ENCODE data around the gene YY1. TPM values are rescaled to one million over a fixed set of nuclear protein-coding genes. Genes with fewer than 3 reads are reported as not detected.
A peak's percentile ranks its signal among the peaks of the same experiment; 100 is the strongest.

YY1 gene
- total and polyA plus RNA-seq, 10 donors, result 28.4 to 64.1 (median 56.9) TPM

DNA sequence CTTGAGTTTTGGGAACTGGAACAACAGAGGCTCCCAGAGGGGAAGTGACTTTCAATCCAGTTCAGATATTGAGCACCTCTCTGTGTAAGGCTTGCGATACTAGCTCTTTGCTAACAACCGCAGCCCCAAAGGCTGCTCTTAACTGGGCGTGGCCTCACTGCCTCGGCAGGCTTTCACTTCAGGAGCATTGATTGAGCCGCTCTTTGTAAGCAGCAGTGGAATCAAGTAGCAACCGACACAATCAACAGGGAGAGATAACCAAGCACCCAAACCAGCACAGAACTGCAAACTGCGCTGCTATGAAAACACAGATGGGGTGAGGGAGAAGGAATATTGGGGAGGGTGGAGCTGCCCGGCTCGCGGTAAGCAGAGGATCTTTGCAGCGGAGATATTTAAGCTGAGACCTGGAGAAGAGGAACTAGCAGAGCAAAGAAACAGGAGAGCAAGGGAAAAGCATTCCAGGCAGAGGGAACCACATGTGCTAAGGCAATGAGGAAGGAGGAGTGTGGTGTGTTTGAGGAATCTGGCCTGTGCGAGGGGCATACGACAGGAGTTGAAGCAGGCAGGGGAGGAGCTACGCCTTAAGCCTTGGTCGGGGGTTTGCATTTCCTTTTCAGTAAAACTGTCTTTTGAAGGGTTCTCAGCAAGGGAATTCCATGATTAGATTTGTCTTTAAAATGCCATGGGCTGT, 17.3 kb upstream of the YY1 start:
- H3K4me3 ChIP-seq, result peak overlapping the region; percentile 43 to 85 (median 56)
- H3K4me1 ChIP-seq, result peaks cover 17 to 64% (median 43%) of the 10 kb centered on the region in 6 donors
- H3K27me3 ChIP-seq (replicated peaks in 1 of 7), result no peaks in the 10 kb centered on the region
- DNase-seq, result peak; percentile 90
- no peaks in the 10 kb centered on the region for H3K9me3 ChIP-seq
- H3K36me3 ChIP-seq, result no peaks in the 10 kb centered on the region
- 0 to 2% (median 1%) methylated on average over 15 of the region's 15 CpGs for WGBS, 5 donors
- intact Hi-C loops (cut with DNase I; ENCODE audit: low total_unique reads), result no loop called here
- TF ChIP-seq POLR2A (IDR thresholded peaks at IDR 0.05) (no peak), POLR2AphosphoS5 (IDR thresholded peaks at IDR 0.05) (peak in 2 of 3 donors; percentile 59 to 60)
- TF ChIP-seq, protein P1, sequence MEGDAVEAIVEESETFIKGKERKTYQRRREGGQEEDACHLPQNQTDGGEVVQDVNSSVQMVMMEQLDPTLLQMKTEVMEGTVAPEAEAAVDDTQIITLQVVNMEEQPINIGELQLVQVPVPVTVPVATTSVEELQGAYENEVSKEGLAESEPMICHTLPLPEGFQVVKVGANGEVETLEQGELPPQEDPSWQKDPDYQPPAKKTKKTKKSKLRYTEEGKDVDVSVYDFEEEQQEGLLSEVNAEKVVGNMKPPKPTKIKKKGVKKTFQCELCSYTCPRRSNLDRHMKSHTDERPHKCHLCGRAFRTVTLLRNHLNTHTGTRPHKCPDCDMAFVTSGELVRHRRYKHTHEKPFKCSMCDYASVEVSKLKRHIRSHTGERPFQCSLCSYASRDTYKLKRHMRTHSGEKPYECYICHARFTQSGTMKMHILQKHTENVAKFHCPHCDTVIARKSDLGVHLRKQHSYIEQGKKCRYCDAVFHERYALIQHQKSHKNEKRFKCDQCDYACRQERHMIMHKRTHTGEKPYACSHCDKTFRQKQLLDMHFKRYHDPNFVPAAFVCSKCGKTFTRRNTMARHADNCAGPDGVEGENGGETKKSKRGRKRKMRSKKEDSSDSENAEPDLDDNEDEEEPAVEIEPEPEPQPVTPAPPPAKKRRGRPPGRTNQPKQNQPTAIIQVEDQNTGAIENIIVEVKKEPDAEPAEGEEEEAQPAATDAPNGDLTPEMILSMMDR (IDR thresholded peaks at IDR 0.05 in 8 of 11, conservative IDR thresholded peaks at IDR 0.05 in 3 of 11), result no peak
- H3K27ac ChIP-seq, result peak overlapping the region; percentile 55 to 85 (median 80)

DNA sequence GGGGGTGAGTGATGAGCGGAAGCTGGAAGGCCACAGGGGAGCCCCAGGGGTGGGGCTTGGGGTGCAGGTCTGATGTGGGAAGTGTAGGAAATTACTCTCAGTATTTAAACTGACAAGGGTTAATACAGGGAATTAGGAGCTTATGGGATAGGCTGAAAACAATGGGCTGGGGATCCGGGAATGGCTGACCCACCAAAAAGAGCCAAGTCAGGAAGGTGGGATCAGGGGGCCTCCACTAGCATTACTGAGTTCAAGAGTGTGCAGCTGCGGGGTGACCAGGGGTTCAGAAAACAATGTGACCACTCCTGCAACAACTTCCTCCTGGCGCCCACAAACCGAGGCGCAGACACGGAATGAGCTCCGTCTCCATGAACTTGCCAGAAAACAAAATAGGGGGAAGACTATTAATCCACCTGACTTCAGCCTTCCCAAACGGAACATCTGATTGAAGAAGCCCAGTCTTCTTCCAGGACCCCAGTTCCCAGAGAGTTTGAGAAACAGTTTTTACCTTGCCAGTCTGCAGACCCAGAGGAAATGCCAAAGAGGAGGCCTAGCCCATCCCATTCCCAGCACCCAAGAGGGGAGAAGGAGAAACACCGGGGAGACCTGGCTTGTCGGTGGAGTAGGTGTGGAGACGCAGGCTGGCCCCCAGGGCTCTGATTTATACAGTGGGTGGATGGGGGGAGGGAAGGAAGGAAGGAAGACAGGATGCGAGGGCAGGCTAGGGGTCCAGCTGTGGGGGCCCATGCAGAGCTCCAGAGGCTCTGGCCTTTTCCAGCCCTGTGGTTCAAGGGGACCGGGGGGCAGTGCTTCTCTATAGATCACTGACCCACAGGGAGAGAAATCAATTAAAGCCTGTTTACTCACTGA, 16.5 kb upstream of the YY1 start:
- Histone ChIP-seq H3K27me3 (replicated peaks in 1 of 7) (no peaks in the 10 kb centered on the region), H3K9me3 (no peaks in the 10 kb centered on the region), H3K36me3 (peaks cover 0 to 4% (median 0%) of the 10 kb centered on the region in 6 donors), H3K27ac (peak overlapping the region; percentile 55 to 85 (median 80)), H3K4me3 (peak overlapping the region; percentile 43 to 85 (median 56)), H3K4me1 (peaks cover 17 to 64% (median 43%) of the 10 kb centered on the region in 6 donors)
- intact Hi-C loops (cut with DNase I; ENCODE audit: low total_unique reads), result no loop called here
- DNase-seq, result peak; percentile 73
- TF ChIP-seq POLR2AphosphoS5 (IDR thresholded peaks at IDR 0.05), result no peak
- no peak for TF ChIP-seq POLR2A (IDR thresholded peaks at IDR 0.05)
- TF ChIP-seq, protein P1 (IDR thresholded peaks at IDR 0.05 in 8 of 11, conservative IDR thresholded peaks at IDR 0.05 in 3 of 11), result no peak
- 10 to 21% (median 13%) methylated on average over 14 of the region's 14 CpGs for WGBS, 5 donors

DNA sequence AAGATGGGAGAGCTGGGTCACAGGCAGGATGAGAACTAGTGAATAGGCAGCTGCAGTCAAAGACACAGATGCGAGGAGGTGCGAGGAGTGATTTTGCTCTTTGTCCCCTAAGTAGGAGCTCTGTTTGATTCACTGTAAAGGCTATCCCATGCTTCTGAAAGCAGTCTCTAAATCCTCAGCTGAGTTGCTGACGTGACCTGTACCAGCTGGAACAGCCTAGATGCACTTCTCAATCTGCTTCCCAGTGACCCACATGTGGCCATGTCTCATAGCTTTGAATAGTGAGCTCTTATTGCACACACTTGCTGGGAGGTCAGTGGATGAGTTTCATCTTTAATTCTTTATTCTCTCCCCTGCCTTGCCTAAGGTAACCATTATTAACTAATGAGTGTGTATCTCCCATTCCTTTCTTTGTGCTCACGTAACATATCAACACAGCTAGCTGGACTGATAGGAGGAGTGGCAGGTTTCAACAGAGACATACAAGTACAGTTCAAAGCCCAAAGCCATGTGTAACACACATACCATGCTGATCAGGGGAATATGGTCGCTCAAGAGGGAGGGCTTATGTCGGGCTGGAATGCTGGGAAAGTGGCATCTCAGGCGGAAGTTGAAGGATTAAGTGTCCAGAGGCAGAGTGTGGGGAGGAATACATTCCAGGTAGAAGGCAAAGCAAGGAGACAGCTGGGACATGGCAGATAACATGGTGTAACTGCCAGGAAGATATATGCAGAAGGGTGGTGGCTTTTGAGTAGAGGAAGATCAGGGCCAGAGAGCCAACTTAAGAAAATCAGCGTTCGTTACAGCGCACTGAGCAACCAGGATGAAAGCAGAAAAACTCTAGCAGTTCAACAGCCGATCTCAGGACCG, 15.4 kb upstream of the YY1 start:
- Histone ChIP-seq H3K4me3 (no peak overlapping the region), H3K27ac (peak overlapping the region in 6 of 8 donors; percentile 4 to 85 (median 81)), H3K9me3 (no peaks in the 10 kb centered on the region), H3K4me1 (peaks cover 17 to 64% (median 43%) of the 10 kb centered on the region in 6 donors), H3K36me3 (peaks cover 0 to 4% (median 0%) of the 10 kb centered on the region in 6 donors), H3K27me3 (replicated peaks in 1 of 7) (no peaks in the 10 kb centered on the region)
- 71 to 81% (median 78%) methylated on average over 12 of the region's 12 CpGs for WGBS, 5 donors
- peak; percentile 15 for DNase-seq
- intact Hi-C loops (cut with DNase I; ENCODE audit: low total_unique reads), result no loop called here
- TF ChIP-seq POLR2AphosphoS5 (IDR thresholded peaks at IDR 0.05) (no peak), POLR2A (IDR thresholded peaks at IDR 0.05) (no peak)
- TF ChIP-seq, protein P1 (IDR thresholded peaks at IDR 0.05 in 8 of 11, conservative IDR thresholded peaks at IDR 0.05 in 3 of 11), result no peak
